K562 (cell line): Measurements from ENCODE around the gene BAG5. TPM values are rescaled to one million over a fixed set of nuclear protein-coding genes. Genes with fewer than 3 reads are reported as not detected.

ENCODE experiments used
- CAMTA2 ChIP-seq: fragments of 250-450 bp; sonication (Bioruptor Pico); conservative IDR thresholded peaks from 2 replicates; pipeline ENCODE4 v1.5.1; 2022
- CTBP1 ChIP-seq: fragments of 450-650 bp; IDR thresholded peaks from 2 replicates; pipeline ENCODE4 v1.6.1; 2016; ENCODE audit warnings: borderline replicate concordance
- E2F3 ChIP-seq: fragments of 250-450 bp; sonication (Bioruptor Pico); IDR thresholded peaks from 2 replicates; pipeline ENCODE4 v1.4.0; 2020; ENCODE audit warnings: mild to moderate bottlenecking
- ETV1 ChIP-seq: fragments of 450-650 bp; conservative IDR thresholded peaks from 2 replicates; pipeline ENCODE4 v1.6.1; 2016; ENCODE audit warnings: missing genetic modification characterization, control low read depth, low read depth, missing compliant biosample characterization
- GABPB2 ChIP-seq: fragments of 250-450 bp; sonication (Bioruptor Pico); conservative IDR thresholded peaks from 2 replicates; pipeline ENCODE4 v1.5.1; 2021; ENCODE audit warnings: mild to moderate bottlenecking
- HNRNPL ChIP-seq: fragments of 200-400 bp; formaldehyde crosslinking; IDR thresholded peaks from 2 replicates; pipeline ENCODE4 v1.6.1; 2017; ENCODE audit warnings: low read depth, mild to moderate bottlenecking, low read length
- MYNN ChIP-seq, 2 experiments: sonication (generic); formaldehyde crosslinking in 1 of 2; IDR thresholded peaks; 2 replicates each; pipeline versions ENCODE4 v1.5.0 to v1.6.1; 2016 to 2020; ENCODE audit warnings: antibody characterized with exemption in 1 of 2, missing genetic modification reagents in 1 of 2
- NFXL1 ChIP-seq: fragments of 450-650 bp; formaldehyde crosslinking; IDR thresholded peaks from 2 replicates; pipeline ENCODE4 v1.4.0; 2021; ENCODE audit warnings: mild to moderate bottlenecking
- OTX1 ChIP-seq: fragments of 450-650 bp; formaldehyde crosslinking; IDR thresholded peaks from 2 replicates; pipeline ENCODE4 v1.4.0; 2022; ENCODE audit warnings: mild to moderate bottlenecking
- RBFOX2 ChIP-seq: fragments of 200-400 bp; formaldehyde crosslinking; IDR thresholded peaks from 2 replicates; pipeline ENCODE4 v1.6.1; 2017; ENCODE audit warnings: low read depth, mild to moderate bottlenecking, low read length, moderate library complexity
- REST ChIP-seq, 2 experiments: fragments of 450-650 bp; formaldehyde crosslinking in 1 of 2; IDR thresholded peaks; 2 replicates each; pipeline versions ENCODE4 v1.4.0 to v1.6.1; 2014 to 2020; ENCODE audit warnings: mild to moderate bottlenecking in 2 of 2, borderline replicate concordance in 1 of 2, low read depth in 1 of 2
- SMAD1 ChIP-seq: fragments of 150-350 bp; IDR thresholded peaks from 2 replicates; pipeline ENCODE4 v1.6.1; 2014; ENCODE audit warnings: low read length, low read depth; ENCODE audit not compliant: partially characterized antibody
- TBP ChIP-seq: optimal IDR thresholded peaks from 2 replicates; pipeline ENCODE3; 2011; ENCODE audit warnings: low read depth, low read length, improper control_type of control experiment
- ZC3H4 ChIP-seq: sonication (generic); formaldehyde crosslinking; IDR thresholded peaks from 2 replicates; pipeline ENCODE4 v1.9.0; 2021; ENCODE audit warnings: missing genetic modification reagents, borderline replicate concordance
- polyA plus RNA-seq, 8 experiments: library from polyadenylated mRNA; depleted of rRNA in 4 of 8; stranded (reverse) in 5 of 8; unstranded in 3 of 8; fragments of >200 nt; fragmentation: Nextera tagmentation in 2 of 8; fragmentation: Illumina TruSeq in 1 of 8; extraction: Ambion mirVana in 2 of 8; extraction: Trizol in 1 of 8; gene quantifications; 2 replicates each; pipeline versions ENCODE4 v1.2.1 to v1.2.3, GENCODE V29; 2011 to 2014; ENCODE audit warnings: inconsistent platforms in 1 of 8, missing spikeins in 1 of 8
- total RNA-seq, 7 experiments: library from RNA; depleted of rRNA in 6 of 7; stranded (reverse); fragments of >200 nt in 6 of 7; fragmentation: Illumina TruSeq in 2 of 7; extraction: Trizol in 2 of 7; gene quantifications; 2 replicates each; pipeline versions ENCODE4 v1.2.1 to v1.2.3, GENCODE V29; 2011 to 2021; ENCODE audit warnings: low replicate concordance in 1 of 7
- TF ChIP-seq, protein P1 (sequence below), 3 experiments: IDR thresholded peaks in 2 of 3; conservative IDR thresholded peaks in 1 of 3; 2 replicates each; pipeline ENCODE4 v1.5.1; 2011 to 2012; ENCODE audit warnings: low read length in 3 of 3, mild to moderate bottlenecking in 3 of 3, control low read depth in 2 of 3, improper control_type of control experiment in 1 of 3, inconsistent platforms in 1 of 3, low read depth in 1 of 3, mixed read lengths in 1 of 3, moderate library complexity in 1 of 3; ENCODE audit not compliant: insufficient read depth in 2 of 3
- TF ChIP-seq, protein P2 (sequence below): fragments of 450-650 bp; formaldehyde crosslinking; IDR thresholded peaks from 2 replicates; pipeline ENCODE4 v1.4.0; 2020; ENCODE audit warnings: mild to moderate bottlenecking, moderate library complexity

BAG5 gene
- total and polyA plus RNA-seq, 9 of the 15 experiments (the other 6 are each of a cell fraction or from before 2014, with no cell fraction given), result 7.9 to 21.4 (median 13.2) TPM

DNA sequence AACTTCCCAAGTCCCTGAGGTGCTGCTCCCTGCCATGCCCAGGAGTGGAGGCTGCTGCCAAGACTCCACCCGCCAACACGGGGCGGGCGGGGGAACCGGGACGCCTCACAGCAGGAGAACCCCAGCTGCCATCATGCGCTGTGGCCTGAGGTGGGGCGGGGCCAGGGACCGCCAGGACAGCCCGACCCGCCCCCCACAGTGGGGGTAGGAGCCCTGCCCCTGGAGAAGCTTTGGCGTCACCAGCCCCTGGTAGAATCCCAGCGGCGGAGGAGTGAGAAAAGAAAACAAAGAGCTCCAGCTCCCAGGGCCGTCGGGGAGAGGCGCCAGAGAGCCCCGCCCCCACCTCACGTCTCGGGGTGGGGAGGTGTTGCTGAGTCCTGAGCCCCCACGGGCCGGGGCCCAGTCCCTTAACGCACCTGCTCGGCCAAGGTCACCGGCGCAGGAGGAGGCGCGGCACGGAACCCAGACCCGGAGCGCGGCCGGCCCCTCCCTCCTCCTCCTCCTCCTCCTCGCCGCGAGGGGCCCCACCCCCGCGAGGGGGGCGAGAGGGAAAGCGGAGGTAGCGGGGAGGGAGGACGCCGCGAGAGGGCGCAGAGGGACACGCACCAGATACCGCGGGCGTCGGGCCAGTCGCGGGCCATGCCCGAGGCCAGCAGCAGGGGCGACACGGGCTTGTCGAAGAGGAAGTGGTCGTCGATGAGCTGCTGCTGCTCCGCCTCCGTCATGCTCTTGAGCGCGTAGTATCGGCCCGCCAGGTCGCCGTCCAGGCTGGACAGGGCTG is 41.6 kb downstream of the BAG5 start (continued):
- TF ChIP-seq, protein P1, sequence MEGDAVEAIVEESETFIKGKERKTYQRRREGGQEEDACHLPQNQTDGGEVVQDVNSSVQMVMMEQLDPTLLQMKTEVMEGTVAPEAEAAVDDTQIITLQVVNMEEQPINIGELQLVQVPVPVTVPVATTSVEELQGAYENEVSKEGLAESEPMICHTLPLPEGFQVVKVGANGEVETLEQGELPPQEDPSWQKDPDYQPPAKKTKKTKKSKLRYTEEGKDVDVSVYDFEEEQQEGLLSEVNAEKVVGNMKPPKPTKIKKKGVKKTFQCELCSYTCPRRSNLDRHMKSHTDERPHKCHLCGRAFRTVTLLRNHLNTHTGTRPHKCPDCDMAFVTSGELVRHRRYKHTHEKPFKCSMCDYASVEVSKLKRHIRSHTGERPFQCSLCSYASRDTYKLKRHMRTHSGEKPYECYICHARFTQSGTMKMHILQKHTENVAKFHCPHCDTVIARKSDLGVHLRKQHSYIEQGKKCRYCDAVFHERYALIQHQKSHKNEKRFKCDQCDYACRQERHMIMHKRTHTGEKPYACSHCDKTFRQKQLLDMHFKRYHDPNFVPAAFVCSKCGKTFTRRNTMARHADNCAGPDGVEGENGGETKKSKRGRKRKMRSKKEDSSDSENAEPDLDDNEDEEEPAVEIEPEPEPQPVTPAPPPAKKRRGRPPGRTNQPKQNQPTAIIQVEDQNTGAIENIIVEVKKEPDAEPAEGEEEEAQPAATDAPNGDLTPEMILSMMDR (IDR thresholded peaks at IDR 0.05 in 2 of 3, conservative IDR thresholded peaks at IDR 0.05 in 1 of 3; ENCODE audit: insufficient read depth in 2 of 3, low read depth in 1 of 3, low read length in 3 of 3), result peak; percentile 58 to 83 (median 71)
- peak; percentile 63; the same call in 1 of the 2 replicates for TF ChIP-seq ETV1 (tag)
- TF ChIP-seq REST (IDR thresholded peaks at IDR 0.05; ENCODE audit: borderline replicate concordance), result peak; percentile 32; the same call in 1 of the 2 replicates
- TF ChIP-seq REST (CRISPR knock-in tag; IDR thresholded peaks at IDR 0.05; ENCODE audit: low read depth), result no peak
- peak; percentile 84; the same call in 1 of the 2 replicates for TF ChIP-seq HNRNPL
- TF ChIP-seq SMAD1, result no peak
- TF ChIP-seq CAMTA2 (CRISPR knock-in tag), result no peak
- TF ChIP-seq CTBP1, result peak; percentile 91
- TF ChIP-seq MYNN (IDR thresholded peaks at IDR 0.05), result 0 out of 2 replicates have a peak, but pooled peaks have one; percentile 56
- TF ChIP-seq MYNN (CRISPR knock-in tag; IDR thresholded peaks at IDR 0.05), result no peak
- TF ChIP-seq NFXL1 (CRISPR knock-in tag), result no peak
- TF ChIP-seq RBFOX2, result peak; percentile 82
- TF ChIP-seq, protein P2, sequence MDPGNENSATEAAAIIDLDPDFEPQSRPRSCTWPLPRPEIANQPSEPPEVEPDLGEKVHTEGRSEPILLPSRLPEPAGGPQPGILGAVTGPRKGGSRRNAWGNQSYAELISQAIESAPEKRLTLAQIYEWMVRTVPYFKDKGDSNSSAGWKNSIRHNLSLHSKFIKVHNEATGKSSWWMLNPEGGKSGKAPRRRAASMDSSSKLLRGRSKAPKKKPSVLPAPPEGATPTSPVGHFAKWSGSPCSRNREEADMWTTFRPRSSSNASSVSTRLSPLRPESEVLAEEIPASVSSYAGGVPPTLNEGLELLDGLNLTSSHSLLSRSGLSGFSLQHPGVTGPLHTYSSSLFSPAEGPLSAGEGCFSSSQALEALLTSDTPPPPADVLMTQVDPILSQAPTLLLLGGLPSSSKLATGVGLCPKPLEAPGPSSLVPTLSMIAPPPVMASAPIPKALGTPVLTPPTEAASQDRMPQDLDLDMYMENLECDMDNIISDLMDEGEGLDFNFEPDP (CRISPR knock-in tag), result no peak
- no peak for TF ChIP-seq GABPB2
- no peak for TF ChIP-seq OTX1
- TF ChIP-seq TBP, result no peak
- TF ChIP-seq E2F3, result no peak
- 0 out of 2 replicates have a peak, but pooled peaks have one; percentile 78 for TF ChIP-seq ZC3H4
